Measurements from ENCODE around the gene NR0B2.

GRCh38 chr1:26957306-26957705, 43.5 kb upstream of the NR0B2 start:
- TF ChIP-seq E2F8 (IDR thresholded peaks at IDR 0.05; ENCODE audit: low read depth, partially characterized antibody): no peak
- TF ChIP-seq MYC (IDR thresholded peaks at IDR 0.05; ENCODE audit: insufficient read depth, insufficient read length, insufficient replicate concordance, low read length, severe bottlenecking): no peak
- TF ChIP-seq JUND (IDR thresholded peaks at IDR 0.05; ENCODE audit: low read depth, low read length): no peak
